Panc1 (cell line): ENCODE results near the gene MTHFS.

Source experiments
- POLR2AphosphoS5 ChIP-seq: IDR thresholded peaks from 2 replicates; pipeline ENCODE4 v1.6.1; 2012; ENCODE audit warnings: mild to moderate bottlenecking, low read depth, low read length, moderate library complexity
- TF ChIP-seq, protein P1 (sequence below): fragments of 450-650 bp; IDR thresholded peaks from 2 replicates; pipeline ENCODE4 v1.5.1; 2017; ENCODE audit warnings: mild to moderate bottlenecking
- TF ChIP-seq, protein P2 (sequence below), 2 experiments: IDR thresholded peaks; 2 replicates each; pipeline ENCODE4 v1.6.1; 2011 to 2012; ENCODE audit warnings: low read depth in 2 of 2, control low read depth in 1 of 2, low read length in 1 of 2, mild to moderate bottlenecking in 1 of 2, moderate library complexity in 1 of 2; ENCODE audit not compliant: insufficient read depth in 1 of 2

- TF ChIP-seq, protein P1, sequence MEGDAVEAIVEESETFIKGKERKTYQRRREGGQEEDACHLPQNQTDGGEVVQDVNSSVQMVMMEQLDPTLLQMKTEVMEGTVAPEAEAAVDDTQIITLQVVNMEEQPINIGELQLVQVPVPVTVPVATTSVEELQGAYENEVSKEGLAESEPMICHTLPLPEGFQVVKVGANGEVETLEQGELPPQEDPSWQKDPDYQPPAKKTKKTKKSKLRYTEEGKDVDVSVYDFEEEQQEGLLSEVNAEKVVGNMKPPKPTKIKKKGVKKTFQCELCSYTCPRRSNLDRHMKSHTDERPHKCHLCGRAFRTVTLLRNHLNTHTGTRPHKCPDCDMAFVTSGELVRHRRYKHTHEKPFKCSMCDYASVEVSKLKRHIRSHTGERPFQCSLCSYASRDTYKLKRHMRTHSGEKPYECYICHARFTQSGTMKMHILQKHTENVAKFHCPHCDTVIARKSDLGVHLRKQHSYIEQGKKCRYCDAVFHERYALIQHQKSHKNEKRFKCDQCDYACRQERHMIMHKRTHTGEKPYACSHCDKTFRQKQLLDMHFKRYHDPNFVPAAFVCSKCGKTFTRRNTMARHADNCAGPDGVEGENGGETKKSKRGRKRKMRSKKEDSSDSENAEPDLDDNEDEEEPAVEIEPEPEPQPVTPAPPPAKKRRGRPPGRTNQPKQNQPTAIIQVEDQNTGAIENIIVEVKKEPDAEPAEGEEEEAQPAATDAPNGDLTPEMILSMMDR: no peak
- TF ChIP-seq, protein P2, sequence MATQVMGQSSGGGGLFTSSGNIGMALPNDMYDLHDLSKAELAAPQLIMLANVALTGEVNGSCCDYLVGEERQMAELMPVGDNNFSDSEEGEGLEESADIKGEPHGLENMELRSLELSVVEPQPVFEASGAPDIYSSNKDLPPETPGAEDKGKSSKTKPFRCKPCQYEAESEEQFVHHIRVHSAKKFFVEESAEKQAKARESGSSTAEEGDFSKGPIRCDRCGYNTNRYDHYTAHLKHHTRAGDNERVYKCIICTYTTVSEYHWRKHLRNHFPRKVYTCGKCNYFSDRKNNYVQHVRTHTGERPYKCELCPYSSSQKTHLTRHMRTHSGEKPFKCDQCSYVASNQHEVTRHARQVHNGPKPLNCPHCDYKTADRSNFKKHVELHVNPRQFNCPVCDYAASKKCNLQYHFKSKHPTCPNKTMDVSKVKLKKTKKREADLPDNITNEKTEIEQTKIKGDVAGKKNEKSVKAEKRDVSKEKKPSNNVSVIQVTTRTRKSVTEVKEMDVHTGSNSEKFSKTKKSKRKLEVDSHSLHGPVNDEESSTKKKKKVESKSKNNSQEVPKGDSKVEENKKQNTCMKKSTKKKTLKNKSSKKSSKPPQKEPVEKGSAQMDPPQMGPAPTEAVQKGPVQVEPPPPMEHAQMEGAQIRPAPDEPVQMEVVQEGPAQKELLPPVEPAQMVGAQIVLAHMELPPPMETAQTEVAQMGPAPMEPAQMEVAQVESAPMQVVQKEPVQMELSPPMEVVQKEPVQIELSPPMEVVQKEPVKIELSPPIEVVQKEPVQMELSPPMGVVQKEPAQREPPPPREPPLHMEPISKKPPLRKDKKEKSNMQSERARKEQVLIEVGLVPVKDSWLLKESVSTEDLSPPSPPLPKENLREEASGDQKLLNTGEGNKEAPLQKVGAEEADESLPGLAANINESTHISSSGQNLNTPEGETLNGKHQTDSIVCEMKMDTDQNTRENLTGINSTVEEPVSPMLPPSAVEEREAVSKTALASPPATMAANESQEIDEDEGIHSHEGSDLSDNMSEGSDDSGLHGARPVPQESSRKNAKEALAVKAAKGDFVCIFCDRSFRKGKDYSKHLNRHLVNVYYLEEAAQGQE (IDR thresholded peaks at IDR 0.05; ENCODE audit: insufficient read depth in 1 of 2, low read depth in 2 of 2, low read length in 1 of 2): no peak
- TF ChIP-seq POLR2AphosphoS5: peak; percentile 16; the same call in 1 of the 2 replicates
Observed at GRCh38 chr15:79922512-79923078, 25.8 kb upstream of the MTHFS start.
